Ishikawa (cell line): ENCODE results near the gene ALOX5.

Source experiments
- CEBPB ChIP-seq: IDR thresholded peaks from 2 replicates; pipeline ENCODE4 v1.6.1; 2012
- CREB1 ChIP-seq: IDR thresholded peaks from 2 replicates; pipeline ENCODE4 v1.6.1; 2012; ENCODE audit warnings: low read depth
- EGR1 ChIP-seq: IDR thresholded peaks from 2 replicates; pipeline ENCODE4 v1.6.1; 2012
- FOXM1 ChIP-seq: IDR thresholded peaks from 2 replicates; pipeline ENCODE4 v1.6.1; 2012; ENCODE audit warnings: low read depth, borderline replicate concordance
- RAD21 ChIP-seq: IDR thresholded peaks from 2 replicates; pipeline ENCODE4 v1.6.1; 2012; ENCODE audit warnings: low read depth
- TAF1 ChIP-seq: IDR thresholded peaks from 2 replicates; pipeline ENCODE4 v1.6.1; 2012; ENCODE audit warnings: low read depth, mild to moderate bottlenecking
- TCF12 ChIP-seq: IDR thresholded peaks from 2 replicates; pipeline ENCODE4 v1.6.1; 2012; ENCODE audit warnings: low read depth
- TEAD4 ChIP-seq: IDR thresholded peaks from 2 replicates; pipeline ENCODE4 v1.6.1; 2012
- YY1 ChIP-seq: IDR thresholded peaks from 2 replicates; pipeline ENCODE4 v1.6.1; 2012; ENCODE audit warnings: low read depth
- ZBTB7A ChIP-seq: IDR thresholded peaks from 2 replicates; pipeline ENCODE4 v1.6.1; 2012; ENCODE audit warnings: low read depth
- TF ChIP-seq, protein P1 (sequence below): IDR thresholded peaks from 2 replicates; pipeline ENCODE4 v1.6.1; 2012
- TF ChIP-seq, protein P2 (sequence below): IDR thresholded peaks from 2 replicates; pipeline ENCODE4 v1.6.1; 2012
- TF ChIP-seq, protein P3 (sequence below): IDR thresholded peaks from 2 replicates; pipeline ENCODE4 v1.6.1; 2012; ENCODE audit warnings: low read depth, mild to moderate bottlenecking

DNA sequence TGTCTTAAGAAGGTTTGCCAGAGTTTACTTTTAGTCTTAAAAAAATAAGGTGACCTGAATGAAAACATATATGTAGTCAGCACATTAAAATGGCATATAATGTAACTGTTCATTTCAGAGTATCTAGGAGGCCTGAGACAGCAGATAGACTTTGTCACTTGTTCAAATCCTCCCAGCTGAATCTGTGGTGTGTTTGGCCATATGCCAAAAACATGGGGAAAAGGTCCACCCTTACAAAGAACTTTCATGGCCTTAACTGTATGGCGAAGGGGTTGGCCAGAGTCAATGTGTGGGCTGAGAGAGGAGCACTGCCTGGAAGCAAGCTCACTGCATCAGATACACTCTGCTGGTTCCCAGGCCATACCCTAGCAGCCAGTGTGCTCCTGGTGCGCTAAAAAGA lies 113.7 kb downstream of the ALOX5 start:
- TF ChIP-seq TCF12 (no peak), TEAD4 (no peak), CEBPB (no peak), YY1 (no peak), TAF1 (no peak), FOXM1 (no peak), EGR1 (no peak), ZBTB7A (no peak), RAD21 (no peak), CREB1 (no peak)
- TF ChIP-seq, protein P1, sequence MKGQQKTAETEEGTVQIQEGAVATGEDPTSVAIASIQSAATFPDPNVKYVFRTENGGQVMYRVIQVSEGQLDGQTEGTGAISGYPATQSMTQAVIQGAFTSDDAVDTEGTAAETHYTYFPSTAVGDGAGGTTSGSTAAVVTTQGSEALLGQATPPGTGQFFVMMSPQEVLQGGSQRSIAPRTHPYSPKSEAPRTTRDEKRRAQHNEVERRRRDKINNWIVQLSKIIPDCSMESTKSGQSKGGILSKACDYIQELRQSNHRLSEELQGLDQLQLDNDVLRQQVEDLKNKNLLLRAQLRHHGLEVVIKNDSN, result no peak
- TF ChIP-seq, protein P2, sequence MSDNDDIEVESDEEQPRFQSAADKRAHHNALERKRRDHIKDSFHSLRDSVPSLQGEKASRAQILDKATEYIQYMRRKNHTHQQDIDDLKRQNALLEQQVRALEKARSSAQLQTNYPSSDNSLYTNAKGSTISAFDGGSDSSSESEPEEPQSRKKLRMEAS, result no peak
- TF ChIP-seq, protein P3, sequence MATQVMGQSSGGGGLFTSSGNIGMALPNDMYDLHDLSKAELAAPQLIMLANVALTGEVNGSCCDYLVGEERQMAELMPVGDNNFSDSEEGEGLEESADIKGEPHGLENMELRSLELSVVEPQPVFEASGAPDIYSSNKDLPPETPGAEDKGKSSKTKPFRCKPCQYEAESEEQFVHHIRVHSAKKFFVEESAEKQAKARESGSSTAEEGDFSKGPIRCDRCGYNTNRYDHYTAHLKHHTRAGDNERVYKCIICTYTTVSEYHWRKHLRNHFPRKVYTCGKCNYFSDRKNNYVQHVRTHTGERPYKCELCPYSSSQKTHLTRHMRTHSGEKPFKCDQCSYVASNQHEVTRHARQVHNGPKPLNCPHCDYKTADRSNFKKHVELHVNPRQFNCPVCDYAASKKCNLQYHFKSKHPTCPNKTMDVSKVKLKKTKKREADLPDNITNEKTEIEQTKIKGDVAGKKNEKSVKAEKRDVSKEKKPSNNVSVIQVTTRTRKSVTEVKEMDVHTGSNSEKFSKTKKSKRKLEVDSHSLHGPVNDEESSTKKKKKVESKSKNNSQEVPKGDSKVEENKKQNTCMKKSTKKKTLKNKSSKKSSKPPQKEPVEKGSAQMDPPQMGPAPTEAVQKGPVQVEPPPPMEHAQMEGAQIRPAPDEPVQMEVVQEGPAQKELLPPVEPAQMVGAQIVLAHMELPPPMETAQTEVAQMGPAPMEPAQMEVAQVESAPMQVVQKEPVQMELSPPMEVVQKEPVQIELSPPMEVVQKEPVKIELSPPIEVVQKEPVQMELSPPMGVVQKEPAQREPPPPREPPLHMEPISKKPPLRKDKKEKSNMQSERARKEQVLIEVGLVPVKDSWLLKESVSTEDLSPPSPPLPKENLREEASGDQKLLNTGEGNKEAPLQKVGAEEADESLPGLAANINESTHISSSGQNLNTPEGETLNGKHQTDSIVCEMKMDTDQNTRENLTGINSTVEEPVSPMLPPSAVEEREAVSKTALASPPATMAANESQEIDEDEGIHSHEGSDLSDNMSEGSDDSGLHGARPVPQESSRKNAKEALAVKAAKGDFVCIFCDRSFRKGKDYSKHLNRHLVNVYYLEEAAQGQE, result no peak
